Stimulated activated naive CD8-positive, alpha-beta T cell treated with anti-CD3 and anti-CD28 coated beads, Interleukin-15, amount 100 ng/mL, for 72 hours (primary cell): ENCODE measurements around the gene VWA3B.

ENCODE experiments used
- ATAC-seq: fragments of 150-1000 bp; cut with Tn5 transposase; 2 replicates; pipeline ENCODE4 v1.10.0; 2021; ENCODE audit warnings: mild to moderate bottlenecking, moderate library complexity
- DNase-seq, 2 donors: peaks; one replicate each; pipeline ENCODE4 v3.0.0; 2021 to 2022
- H3K27ac Mint-ChIP-seq, 2 donors: one replicate each; pipeline ENCODE4 v1.8.0; 2022; ENCODE audit warnings: mild to moderate bottlenecking in 2 of 2, mixed read lengths in 2 of 2, moderate library complexity in 2 of 2
- H3K27me3 Mint-ChIP-seq: one replicate; pipeline ENCODE4 v1.8.0; 2022; ENCODE audit warnings: mixed read lengths
- H3K4me1 Mint-ChIP-seq: one replicate; pipeline ENCODE4 v1.8.0; 2022; ENCODE audit warnings: mild to moderate bottlenecking, mixed read lengths
- H3K4me3 Mint-ChIP-seq, 2 donors: one replicate each; pipeline ENCODE4 v1.8.0; 2022; ENCODE audit warnings: mild to moderate bottlenecking in 2 of 2, mixed read lengths in 2 of 2, moderate library complexity in 1 of 2
- H3K9me3 Mint-ChIP-seq, 2 donors: one replicate each; pipeline ENCODE4 v1.8.0; 2022; ENCODE audit warnings: mixed read lengths in 2 of 2

VWA3B gene

DNA sequence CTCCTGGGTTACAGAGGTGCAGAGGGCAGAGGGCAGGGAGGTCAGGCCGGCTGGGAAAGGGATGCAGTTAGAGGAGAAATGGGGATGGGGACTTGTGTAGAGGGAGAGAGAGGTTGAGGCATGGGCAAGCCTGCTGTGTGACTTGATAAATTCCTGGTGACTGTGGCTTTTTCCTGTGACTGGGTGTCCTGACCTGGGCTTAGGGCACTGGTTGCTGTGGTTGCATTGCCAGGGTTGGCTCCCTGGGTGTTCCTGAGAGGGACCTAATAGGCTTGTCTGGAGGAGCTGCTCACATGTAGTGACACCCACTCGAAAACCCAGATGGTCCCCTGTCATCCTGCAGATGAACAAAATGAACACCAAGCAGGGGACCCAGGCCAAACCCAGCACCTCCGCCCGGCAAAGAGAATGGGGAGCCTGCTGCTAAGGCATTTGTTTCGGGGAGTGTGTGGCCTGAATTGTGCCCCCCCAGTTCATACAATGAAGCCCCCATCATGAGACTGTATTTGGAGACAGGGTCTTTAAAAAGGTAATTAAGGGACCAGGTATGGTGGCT lies 78.6 kb downstream of the VWA3B start:
- no peak overlapping the region for H3K4me3 Mint-ChIP-seq
- H3K27me3 Mint-ChIP-seq: peaks cover 26% of the 10 kb centered on the region

DNA sequence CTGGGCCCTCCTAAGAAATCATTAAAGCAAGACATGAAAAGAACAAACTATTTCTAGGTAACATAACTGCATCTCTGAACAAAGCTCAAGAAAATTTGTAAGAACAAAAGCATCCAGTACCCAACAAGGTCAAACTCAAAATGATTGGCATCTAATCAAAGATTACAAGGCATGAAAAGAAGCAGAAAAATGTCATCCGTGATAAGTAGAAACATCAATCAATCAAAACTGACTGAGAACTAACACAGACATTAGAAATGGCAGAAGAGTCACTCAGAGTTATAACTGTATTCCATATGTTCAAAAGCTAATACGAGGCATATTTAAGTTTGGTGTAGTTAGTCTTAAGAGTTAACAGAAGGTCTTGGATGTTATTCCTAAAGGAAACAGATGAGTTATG lies 80.9 kb downstream of the VWA3B start:
- Mint-ChIP-seq H3K27me3 (peaks cover 48% of the 10 kb centered on the region), H3K27ac (no peak overlapping the region), H3K4me3 (no peak overlapping the region), H3K4me1 (no peaks in the 10 kb centered on the region), H3K9me3 (no peaks in the 10 kb centered on the region)
- ATAC-seq (no peak), DNase-seq (no peak)

More for the DNA sequence above, 78.6 kb downstream of the VWA3B start:
- no peak for DNase-seq
- H3K9me3 Mint-ChIP-seq: no peaks in the 10 kb centered on the region
- H3K27ac Mint-ChIP-seq: peak overlapping the region in 1 of 2 donors; percentile 43
- no peak for ATAC-seq
- no peaks in the 10 kb centered on the region for H3K4me1 Mint-ChIP-seq

DNA sequence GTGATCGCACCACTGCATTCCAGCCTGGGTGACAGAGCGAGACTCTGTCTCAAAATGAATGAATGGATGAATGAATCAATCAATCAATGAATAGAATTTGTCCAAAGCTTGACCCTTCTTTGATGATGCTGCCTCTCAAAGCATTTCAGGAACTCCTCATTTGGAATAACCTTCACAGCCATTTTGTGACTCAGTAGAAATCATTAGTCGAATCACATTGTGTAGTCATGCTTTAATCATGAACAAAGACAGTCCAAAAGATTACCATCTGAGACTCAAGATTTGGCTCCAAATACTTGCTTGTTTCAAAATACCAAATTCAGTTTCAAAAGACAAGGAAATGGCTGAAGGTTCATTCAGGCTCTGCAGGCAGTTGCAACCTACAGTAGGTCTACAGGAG lies 83.1 kb downstream of the VWA3B start:
- H3K27me3 Mint-ChIP-seq: peaks cover 65% of the 10 kb centered on the region
- peak overlapping the region in 1 of 2 donors; percentile 35 for H3K27ac Mint-ChIP-seq
- no peak overlapping the region for H3K4me3 Mint-ChIP-seq
- H3K9me3 Mint-ChIP-seq: no peaks in the 10 kb centered on the region
- DNase-seq (no peak), ATAC-seq (no peak)
- no peaks in the 10 kb centered on the region for H3K4me1 Mint-ChIP-seq

DNA sequence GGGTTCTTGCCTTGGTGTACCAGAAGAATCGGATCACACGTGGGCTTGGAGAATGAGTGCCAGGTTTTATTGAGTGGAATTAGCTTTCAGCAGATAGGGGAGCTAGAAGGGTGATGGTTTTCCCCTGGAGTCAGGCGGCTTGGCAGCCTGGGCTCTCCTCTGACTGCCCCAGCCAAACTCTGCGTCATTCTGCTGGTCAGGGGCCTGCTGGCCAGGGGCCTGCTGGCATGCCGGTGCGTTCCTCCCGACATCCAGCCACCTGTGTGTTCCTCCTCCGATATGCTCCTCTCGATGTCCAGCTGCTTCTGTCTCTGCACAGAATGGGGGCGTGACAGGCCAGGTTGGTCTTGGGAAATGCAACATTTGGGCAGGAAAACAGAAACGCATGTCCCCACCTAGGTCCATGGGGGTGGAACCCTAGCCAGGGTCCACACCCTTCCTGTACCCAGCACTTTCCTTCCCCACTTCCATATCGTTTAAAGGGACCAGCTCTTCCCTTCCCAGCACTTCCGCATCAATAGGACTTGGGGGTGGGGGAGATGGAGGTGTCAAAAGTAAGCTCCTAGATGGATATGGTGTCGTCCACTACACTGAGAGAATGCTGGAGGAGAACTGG lies 85.3 kb downstream of the VWA3B start:
- H3K27me3 Mint-ChIP-seq: peaks cover 77% of the 10 kb centered on the region
- no peak overlapping the region for H3K27ac Mint-ChIP-seq
- no peak overlapping the region for H3K4me3 Mint-ChIP-seq
- ATAC-seq (no peak), DNase-seq (no peak)
- H3K9me3 Mint-ChIP-seq: no peaks in the 10 kb centered on the region
- no peaks in the 10 kb centered on the region for H3K4me1 Mint-ChIP-seq

DNA sequence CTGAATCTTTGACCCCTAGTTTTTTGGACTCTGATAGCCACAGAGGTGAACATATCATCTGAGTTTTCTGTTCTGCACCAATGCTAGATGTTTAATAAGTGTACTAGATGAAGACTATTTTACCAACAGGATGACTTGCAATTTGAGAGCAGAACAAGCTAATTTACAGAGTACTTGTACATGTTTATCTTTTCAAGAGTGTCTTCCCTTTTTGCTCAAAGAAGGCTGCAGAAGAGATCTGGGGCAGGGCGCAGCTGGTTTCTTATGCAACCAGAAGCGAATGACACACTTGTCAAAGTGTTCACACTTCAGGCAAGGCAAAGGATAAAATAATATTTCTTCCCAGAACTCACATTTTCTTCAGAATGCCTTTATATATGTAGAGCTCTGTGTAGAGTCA lies 86.0 kb downstream of the VWA3B start:
- ATAC-seq (no peak), DNase-seq (no peak)
- Mint-ChIP-seq H3K27ac (no peak overlapping the region), H3K4me3 (no peak overlapping the region), H3K9me3 (no peaks in the 10 kb centered on the region), H3K27me3 (peaks cover 80% of the 10 kb centered on the region), H3K4me1 (no peaks in the 10 kb centered on the region)

DNA sequence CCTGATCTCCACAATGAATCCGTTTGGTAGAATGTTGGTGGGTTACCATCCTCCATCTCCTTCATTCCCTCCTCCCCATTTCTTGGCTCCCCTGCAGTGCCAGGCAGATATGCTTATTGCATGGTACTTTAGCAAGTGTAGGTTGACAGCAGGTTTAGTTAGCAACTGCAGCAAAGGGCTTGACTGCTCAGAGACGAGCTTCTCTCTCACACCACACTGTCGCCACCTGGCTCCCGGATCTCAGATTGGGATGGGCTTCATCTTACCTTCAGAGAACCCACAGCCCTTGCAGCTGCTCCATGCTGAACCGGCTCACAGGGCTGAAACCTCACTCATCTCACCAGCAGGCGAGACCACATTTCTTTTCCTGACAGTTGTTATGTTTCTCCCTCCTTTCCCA lies 88.8 kb downstream of the VWA3B start:
- no peak for DNase-seq
- H3K27ac Mint-ChIP-seq: no peak overlapping the region
- ATAC-seq: peak; percentile 78
- no peak overlapping the region for H3K4me3 Mint-ChIP-seq
- H3K27me3 Mint-ChIP-seq: peaks cover 89% of the 10 kb centered on the region
- H3K9me3 Mint-ChIP-seq: no peaks in the 10 kb centered on the region
- no peaks in the 10 kb centered on the region for H3K4me1 Mint-ChIP-seq

DNA sequence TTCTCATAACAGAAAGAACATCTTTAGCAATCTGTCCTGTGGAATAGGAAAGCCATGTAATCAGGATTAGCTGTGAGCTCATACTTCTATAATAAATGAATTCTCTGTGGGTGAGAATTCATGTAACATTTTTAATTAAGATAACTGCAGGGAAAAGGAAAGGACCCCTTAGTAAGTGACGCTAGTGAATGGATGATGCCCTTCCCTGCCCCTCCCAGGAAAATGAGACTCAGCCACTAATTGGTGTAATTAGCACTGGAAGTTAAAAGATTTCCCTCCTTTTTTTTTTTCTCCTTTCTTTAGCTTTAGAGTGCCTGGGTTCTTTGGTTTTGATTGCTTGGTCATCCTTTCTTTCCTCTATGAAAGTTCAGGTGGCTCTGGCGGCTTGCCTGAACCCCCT lies 90.3 kb downstream of the VWA3B start:
- Mint-ChIP-seq H3K27me3 (peaks cover 87% of the 10 kb centered on the region), H3K4me3 (no peak overlapping the region), H3K9me3 (no peaks in the 10 kb centered on the region), H3K27ac (no peak overlapping the region), H3K4me1 (no peaks in the 10 kb centered on the region)
- no peak for DNase-seq
- no peak for ATAC-seq

DNA sequence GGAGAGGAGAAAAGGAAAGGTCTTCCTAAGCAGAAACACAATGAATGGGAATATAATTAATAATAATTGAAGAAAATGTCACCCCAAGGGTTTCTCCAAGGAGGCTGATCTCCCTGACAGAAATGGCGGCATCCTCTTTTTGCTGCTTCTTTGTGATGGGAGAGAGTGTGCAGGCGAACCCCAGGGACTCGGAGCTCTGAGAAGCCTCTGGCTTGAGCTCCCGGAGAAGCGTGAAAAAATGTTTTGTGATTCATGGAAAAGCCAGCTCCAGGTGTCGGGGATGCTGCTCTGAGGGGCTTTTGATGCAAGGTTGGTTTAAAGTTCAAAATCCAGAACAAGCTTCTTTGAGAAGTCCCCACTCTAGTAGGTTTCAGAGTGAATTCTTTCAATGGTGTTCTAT lies 91.0 kb downstream of the VWA3B start:
- Mint-ChIP-seq H3K9me3 (no peaks in the 10 kb centered on the region), H3K4me3 (no peak overlapping the region), H3K27me3 (peaks cover 80% of the 10 kb centered on the region), H3K4me1 (no peaks in the 10 kb centered on the region), H3K27ac (no peak overlapping the region)
- no peak for DNase-seq
- ATAC-seq: no peak

DNA sequence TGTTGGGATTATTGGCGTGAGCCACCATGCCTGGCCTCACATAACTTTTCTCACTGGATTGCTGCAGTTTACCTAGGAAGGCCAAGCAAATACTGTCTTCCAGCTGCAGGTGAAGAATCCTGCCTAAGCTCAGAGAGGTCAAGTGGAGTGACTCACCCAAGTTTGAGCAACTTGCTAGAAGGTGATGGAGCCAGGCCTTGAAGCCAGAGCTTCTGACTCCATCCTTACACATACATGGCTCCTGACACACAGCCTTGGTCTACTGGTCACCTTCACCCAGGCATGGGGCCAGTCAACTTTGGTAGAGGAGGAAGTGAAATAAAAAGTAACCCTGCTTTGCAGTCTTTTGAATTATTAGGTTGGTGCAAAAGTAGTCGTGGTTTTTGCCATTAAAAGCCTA lies 93.5 kb downstream of the VWA3B start:
- Mint-ChIP-seq H3K4me3 (no peak overlapping the region), H3K27ac (no peak overlapping the region), H3K4me1 (no peaks in the 10 kb centered on the region), H3K27me3 (peaks cover 60% of the 10 kb centered on the region), H3K9me3 (no peaks in the 10 kb centered on the region)
- no peak for ATAC-seq
- DNase-seq: no peak

DNA sequence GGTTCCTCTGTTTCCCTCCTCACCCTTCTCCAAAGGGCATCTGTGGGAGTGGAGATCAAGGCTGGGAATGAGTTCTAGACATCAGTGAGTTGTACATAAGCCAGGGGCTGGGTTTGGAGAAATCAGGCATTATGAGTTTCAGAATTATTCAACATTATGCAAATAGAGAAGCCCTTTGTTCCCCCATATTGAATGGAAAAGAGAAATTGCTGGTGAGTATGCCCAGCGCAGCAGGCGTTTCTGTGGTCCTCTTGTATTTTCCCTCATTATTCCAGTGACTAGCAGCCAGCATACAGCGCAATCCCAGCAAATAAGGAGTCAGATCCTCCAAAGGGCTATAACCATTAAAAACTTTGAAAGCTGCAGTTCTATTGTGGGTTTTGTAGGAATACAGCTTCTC lies 94.4 kb downstream of the VWA3B start:
- Mint-ChIP-seq H3K4me3 (no peak overlapping the region), H3K4me1 (no peaks in the 10 kb centered on the region), H3K27me3 (peaks cover 51% of the 10 kb centered on the region), H3K27ac (no peak overlapping the region), H3K9me3 (no peaks in the 10 kb centered on the region)
- ATAC-seq (no peak), DNase-seq (no peak)

DNA sequence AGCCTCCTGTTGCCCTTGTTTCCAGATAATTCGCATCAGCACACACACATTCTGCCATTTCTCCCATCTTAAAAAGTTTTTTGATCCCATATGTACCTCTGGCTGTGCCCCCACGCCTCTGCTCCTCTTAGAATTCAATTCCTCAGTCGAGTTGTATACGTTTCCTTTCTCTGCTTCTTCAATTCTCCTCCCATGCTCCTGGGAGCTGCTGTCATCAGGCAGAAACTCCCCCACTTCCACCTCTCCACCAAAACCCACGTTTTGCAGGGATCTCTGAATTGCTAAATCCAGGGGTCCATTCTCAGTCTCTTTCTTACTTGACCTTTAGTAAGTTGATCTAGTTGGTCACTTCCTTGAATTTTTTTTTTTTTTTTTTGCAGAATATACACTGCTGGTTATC lies 98.8 kb downstream of the VWA3B start:
- Mint-ChIP-seq H3K4me3 (no peak overlapping the region), H3K9me3 (no peaks in the 10 kb centered on the region), H3K27me3 (peaks cover 10% of the 10 kb centered on the region), H3K4me1 (no peaks in the 10 kb centered on the region), H3K27ac (no peak overlapping the region)
- DNase-seq (no peak), ATAC-seq (no peak)

DNA sequence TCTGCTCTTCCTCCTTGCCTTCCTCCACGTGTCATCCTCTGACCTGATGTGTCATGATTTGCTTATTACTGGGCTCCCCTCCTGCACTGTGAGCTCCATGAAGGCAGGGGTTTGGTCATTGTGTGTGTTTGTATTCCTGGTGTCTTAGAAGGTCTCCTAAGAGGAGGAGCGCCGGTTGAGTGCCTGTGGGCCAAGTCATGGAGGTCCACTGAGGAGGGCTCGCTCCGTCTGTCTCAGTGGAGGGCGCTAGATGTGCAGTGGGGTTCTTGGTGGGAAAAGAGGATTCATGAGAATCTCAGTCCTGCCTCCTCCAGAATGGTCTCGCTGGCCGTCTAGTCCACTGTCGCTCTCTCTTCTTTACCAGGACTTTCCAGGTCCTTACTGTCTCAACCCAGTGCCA lies 100.2 kb downstream of the VWA3B start:
- DNase-seq (no peak), ATAC-seq (no peak)
- no peaks in the 10 kb centered on the region for H3K27me3 Mint-ChIP-seq
- H3K9me3 Mint-ChIP-seq: no peaks in the 10 kb centered on the region
- no peak overlapping the region for H3K27ac Mint-ChIP-seq
- no peak overlapping the region for H3K4me3 Mint-ChIP-seq
- H3K4me1 Mint-ChIP-seq: no peaks in the 10 kb centered on the region

DNA sequence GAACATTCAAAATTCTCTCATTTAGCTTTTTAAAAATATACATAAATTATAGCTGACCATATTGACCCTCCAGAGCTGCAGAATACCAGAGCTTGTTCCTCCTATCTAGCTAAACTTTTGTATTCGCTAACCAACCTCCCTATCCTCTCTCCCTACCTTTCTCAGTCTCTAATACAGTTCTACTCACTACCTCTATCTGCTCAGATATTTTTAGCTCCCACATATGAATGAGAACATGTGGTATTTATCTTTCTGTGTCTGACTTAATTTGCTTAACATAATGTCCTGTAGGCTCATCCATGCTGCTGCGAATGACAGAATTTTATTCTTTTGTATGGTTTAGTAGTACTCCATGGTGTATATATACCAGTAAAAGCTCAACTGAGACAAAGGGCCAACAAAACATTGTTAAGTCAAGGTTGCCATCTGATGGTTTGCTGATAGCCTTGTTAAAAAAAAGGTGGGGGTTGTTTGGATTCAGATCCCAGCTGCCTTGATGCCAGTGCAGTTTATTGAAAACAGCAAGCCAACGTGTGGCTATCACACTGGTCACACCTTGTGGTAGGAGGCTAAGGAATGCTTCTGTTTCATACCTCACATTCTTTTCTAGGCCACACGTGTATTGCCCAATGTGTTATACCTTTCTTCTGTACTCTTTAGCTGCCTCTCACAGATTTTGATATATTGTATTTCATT lies 101.5 kb downstream of the VWA3B start:
- ATAC-seq (no peak), DNase-seq (no peak)
- Mint-ChIP-seq H3K27me3 (no peaks in the 10 kb centered on the region), H3K4me3 (no peak overlapping the region), H3K27ac (no peak overlapping the region), H3K4me1 (no peaks in the 10 kb centered on the region), H3K9me3 (no peaks in the 10 kb centered on the region)

DNA sequence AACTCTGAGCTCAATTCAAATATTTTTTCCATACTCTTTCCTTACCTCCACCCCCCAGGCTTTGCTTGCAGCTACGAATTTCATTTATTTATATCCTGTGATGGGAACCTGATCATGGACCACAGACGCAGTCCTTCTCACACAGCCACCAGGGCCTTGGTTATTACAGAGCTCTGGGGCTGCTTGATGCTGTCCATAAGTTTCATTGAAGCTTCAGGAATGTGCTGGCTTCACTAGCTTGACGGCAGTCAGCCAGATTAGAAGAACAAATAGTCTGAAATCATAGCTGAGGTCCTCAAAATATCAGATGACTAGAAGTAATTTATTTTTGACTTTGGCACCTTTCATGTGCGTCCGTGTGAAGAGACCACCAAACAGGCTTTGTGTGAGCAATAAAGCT lies 104.9 kb downstream of the VWA3B start:
- Mint-ChIP-seq H3K4me1 (no peaks in the 10 kb centered on the region), H3K27me3 (no peaks in the 10 kb centered on the region), H3K9me3 (no peaks in the 10 kb centered on the region), H3K4me3 (no peak overlapping the region), H3K27ac (no peak overlapping the region)
- ATAC-seq (no peak), DNase-seq (no peak)

DNA sequence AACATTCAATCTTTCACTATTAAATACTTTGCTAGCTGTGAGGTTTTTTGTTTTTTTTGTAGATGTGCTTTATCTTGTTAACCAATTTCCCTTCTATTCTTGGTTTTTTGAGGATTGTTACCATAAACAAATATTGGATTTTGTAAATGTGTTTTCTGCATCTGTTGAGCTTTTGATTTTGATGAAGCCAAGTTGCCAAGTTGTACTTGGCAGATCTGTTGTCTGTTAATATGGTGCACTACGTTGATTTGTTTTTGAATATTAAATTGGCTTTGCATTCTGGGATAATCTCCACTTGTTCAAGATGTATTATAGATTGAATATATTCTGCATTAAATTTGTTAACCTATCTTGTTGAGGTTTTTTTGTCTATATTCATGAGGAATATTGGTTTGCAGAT lies 114.6 kb downstream of the VWA3B start:
- no peak for ATAC-seq
- DNase-seq: no peak
- no peak overlapping the region for H3K27ac Mint-ChIP-seq
- peaks cover 5% of the 10 kb centered on the region for H3K4me1 Mint-ChIP-seq
- H3K4me3 Mint-ChIP-seq: no peak overlapping the region
- H3K9me3 Mint-ChIP-seq: no peaks in the 10 kb centered on the region
- H3K27me3 Mint-ChIP-seq: peaks cover 9% of the 10 kb centered on the region

DNA sequence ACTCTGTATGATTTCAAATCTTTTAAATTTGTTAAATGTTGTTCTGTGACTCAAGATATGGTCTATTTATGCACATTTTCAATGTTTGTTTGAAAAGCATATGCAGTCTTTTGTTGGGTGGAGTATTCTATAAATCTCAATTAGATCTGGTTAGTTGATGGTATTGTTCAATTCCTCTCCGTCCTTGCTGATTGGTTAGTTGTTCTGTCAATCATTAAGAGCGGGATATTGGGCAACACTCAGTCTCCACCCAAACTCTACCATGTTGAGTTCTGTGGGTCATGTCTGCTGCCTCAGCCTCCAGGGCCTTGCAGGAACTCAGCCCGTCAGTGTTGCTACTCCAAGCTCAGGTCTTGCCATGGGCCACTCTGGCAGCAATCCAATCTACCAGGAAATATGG lies 118.9 kb downstream of the VWA3B start:
- no peak overlapping the region for H3K27ac Mint-ChIP-seq
- peaks cover 24% of the 10 kb centered on the region for H3K27me3 Mint-ChIP-seq
- H3K4me1 Mint-ChIP-seq: peaks cover 5% of the 10 kb centered on the region
- no peak overlapping the region for H3K4me3 Mint-ChIP-seq
- H3K9me3 Mint-ChIP-seq: no peaks in the 10 kb centered on the region
- DNase-seq (no peak), ATAC-seq (no peak)
